Measurements from ENCODE around the gene EI24.
A peak's percentile ranks its signal among the peaks of the same experiment; 100 is the strongest.

EI24 gene

DNA sequence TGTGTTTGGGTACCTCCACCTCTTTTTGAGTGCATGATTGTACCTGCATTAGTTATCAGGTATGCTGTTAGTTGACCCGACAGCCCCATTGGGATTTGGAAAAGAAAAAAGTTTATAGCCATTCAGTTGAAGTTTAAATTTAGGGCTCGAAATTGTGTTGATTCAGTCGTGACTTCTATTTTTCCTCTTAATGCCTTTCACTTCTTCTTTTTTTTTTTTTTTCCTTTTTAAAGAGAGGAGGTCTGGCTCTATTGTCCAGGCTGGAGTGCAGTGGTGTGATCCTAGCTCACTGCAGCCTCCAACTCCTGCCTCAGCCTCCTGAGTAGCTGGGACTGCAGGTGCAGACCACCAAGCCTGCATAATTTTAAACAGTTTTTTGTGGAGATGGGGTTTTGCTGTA is 25.7 kb downstream of the EI24 start:
- no peaks in the 10 kb centered on the region for H3K27me3 Mint-ChIP-seq
- H3K9me3 Mint-ChIP-seq = no peaks in the 10 kb centered on the region
- peaks cover 50% of the 10 kb centered on the region for H3K4me1 Mint-ChIP-seq
- H3K4me3 Mint-ChIP-seq = peak overlapping the region; percentile 63
- no peak overlapping the region for H3K27ac Mint-ChIP-seq
- H3K36me3 Mint-ChIP-seq = peaks cover 16% of the 10 kb centered on the region

- no peaks in the 10 kb centered on the region for H3K27me3 Mint-ChIP-seq
- H3K27ac Mint-ChIP-seq = no peak overlapping the region
- no peaks in the 10 kb centered on the region for H3K9me3 Mint-ChIP-seq
- no peak overlapping the region for H3K4me3 Mint-ChIP-seq
- peaks cover 17% of the 10 kb centered on the region for H3K4me1 Mint-ChIP-seq
- peaks cover 24% of the 10 kb centered on the region for H3K36me3 Mint-ChIP-seq
These were observed 31.4 kb downstream of the EI24 start for GRCh38 chr11:125600663-125601062.

- Mint-ChIP-seq H3K27ac (no peak overlapping the region), H3K9me3 (no peaks in the 10 kb centered on the region), H3K4me1 (peaks cover 4% of the 10 kb centered on the region), H3K36me3 (peaks cover 24% of the 10 kb centered on the region), H3K4me3 (no peak overlapping the region), H3K27me3 (no peaks in the 10 kb centered on the region)
These were observed 33.9 kb downstream of the EI24 start for GRCh38 chr11:125603207-125603606.

GRCh38 chr11:125605417-125605816 is 36.1 kb downstream of the EI24 start:
- no peaks in the 10 kb centered on the region for H3K9me3 Mint-ChIP-seq
- no peak overlapping the region for H3K4me3 Mint-ChIP-seq
- H3K27me3 Mint-ChIP-seq = no peaks in the 10 kb centered on the region
- no peak overlapping the region for H3K27ac Mint-ChIP-seq
- peaks cover 33% of the 10 kb centered on the region for H3K36me3 Mint-ChIP-seq
- H3K4me1 Mint-ChIP-seq = peaks cover 4% of the 10 kb centered on the region

DNA sequence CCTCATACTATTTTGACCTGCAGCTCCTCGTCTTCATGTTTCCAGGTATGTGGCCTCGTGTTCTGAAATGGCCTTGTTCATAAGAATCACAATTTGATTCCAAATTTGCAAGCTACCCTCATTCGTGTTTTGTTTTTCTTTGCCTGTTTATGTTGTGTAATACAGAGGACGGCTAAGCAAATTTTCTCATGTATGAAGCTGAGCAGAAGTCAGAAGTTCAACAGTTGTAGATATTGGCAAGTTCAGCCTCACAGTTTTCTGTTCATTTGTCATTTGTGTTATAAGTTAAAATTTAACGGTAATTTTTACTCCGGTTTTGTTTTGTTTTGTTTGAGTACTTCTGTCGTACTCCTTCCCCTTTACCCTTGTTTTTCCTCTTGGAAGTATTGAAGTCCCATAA is 40.3 kb downstream of the EI24 start:
- Mint-ChIP-seq H3K27ac (no peak overlapping the region), H3K27me3 (no peaks in the 10 kb centered on the region), H3K4me1 (no peaks in the 10 kb centered on the region), H3K9me3 (no peaks in the 10 kb centered on the region), H3K36me3 (peaks cover 43% of the 10 kb centered on the region), H3K4me3 (no peak overlapping the region)

DNA sequence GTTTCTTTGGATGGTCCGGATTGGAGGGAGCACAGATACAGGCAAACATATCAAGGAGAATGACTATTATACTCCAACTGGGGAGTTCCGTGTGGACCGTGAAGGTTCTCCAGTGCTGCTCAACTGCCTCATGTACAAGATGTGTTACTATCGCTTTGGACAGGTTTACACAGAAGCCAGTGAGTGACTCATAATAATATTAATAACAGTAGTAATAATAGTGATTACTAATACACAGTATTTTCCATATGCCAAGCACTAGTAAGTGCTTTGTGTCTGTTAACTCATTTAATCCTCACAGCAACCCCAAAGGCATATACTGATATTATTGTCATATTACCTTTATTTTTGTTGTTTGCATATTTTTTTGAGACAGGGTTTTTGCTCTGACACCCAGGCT is 49.1 kb downstream of the EI24 start:
- no peaks in the 10 kb centered on the region for H3K4me1 Mint-ChIP-seq
- peaks cover 12% of the 10 kb centered on the region for H3K36me3 Mint-ChIP-seq
- no peak overlapping the region for H3K27ac Mint-ChIP-seq
- no peaks in the 10 kb centered on the region for H3K9me3 Mint-ChIP-seq
- no peaks in the 10 kb centered on the region for H3K27me3 Mint-ChIP-seq
- no peak overlapping the region for H3K4me3 Mint-ChIP-seq

- peaks cover 15% of the 10 kb centered on the region for H3K4me1 Mint-ChIP-seq
- peaks cover 2% of the 10 kb centered on the region for H3K36me3 Mint-ChIP-seq
- H3K9me3 Mint-ChIP-seq = no peaks in the 10 kb centered on the region
- H3K27ac Mint-ChIP-seq = no peak overlapping the region
- H3K4me3 Mint-ChIP-seq = no peak overlapping the region
- H3K27me3 Mint-ChIP-seq = no peaks in the 10 kb centered on the region
These were observed 52.7 kb downstream of the EI24 start for GRCh38 chr11:125621995-125622394.

DNA sequence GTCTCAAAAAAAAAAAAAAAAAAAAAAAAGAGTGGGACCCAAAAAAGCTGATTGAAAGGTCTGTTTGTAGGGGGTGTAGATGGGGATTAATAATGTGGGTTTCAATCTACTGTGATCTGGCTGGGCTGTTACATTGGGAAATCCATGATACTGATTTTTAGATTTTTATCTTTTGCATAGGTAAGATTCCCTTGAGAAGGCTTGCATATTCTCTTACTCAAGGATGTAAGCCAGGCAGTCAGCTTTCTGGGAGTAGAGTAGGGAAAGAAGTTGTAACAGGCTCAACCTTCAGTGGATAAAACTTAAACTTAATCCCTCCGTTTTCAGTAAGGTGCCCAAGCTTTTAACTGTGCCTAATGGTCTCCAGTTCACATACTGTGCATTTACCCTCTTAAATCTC is 53.8 kb downstream of the EI24 start:
- Mint-ChIP-seq H3K9me3 (no peaks in the 10 kb centered on the region), H3K27ac (peak overlapping the region; percentile 76), H3K36me3 (peaks cover 6% of the 10 kb centered on the region), H3K4me1 (peaks cover 20% of the 10 kb centered on the region), H3K27me3 (no peaks in the 10 kb centered on the region), H3K4me3 (no peak overlapping the region)

DNA sequence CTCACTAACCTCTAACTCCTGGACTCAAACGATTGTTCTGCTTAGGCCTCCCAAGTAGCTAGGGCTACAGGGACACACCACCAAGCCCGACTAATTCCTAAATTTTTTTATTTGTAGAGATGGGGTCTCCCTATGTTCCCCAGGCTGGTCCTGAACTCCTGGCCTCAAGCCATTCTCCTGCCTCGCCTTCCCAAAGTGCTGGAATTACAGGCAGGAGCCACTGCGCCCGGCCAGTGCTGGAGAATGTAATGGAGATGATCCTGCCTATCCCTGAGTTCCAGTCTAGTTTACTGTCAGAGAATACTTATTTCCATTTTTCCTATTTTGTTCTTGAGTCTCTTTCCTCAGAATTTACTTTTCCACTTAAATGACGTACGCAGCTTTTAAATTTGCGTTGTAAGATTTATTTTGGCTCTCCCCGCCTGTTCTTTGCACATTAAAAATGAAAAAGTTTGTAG is 55.5 kb downstream of the EI24 start, which contains the start of gene CHEK1:
TSS of gene CHEK1 (plus strand) at position 408 of the 458 bp plus-strand sequence. CDS start 1,606 bp downstream, outside the sequence.
- Mint-ChIP-seq H3K4me3 (peak within 1 kb of the TSS; percentile 95), H3K9me3 (no peaks in the 10 kb centered on the region), H3K36me3 (peaks cover 6% of the 10 kb centered on the region), H3K27me3 (no peaks in the 10 kb centered on the region), H3K4me1 (peaks cover 20% of the 10 kb centered on the region), H3K27ac (peak within 1 kb of the TSS; percentile 97)

- no peaks in the 10 kb centered on the region for H3K9me3 Mint-ChIP-seq
- H3K27me3 Mint-ChIP-seq = no peaks in the 10 kb centered on the region
- peaks cover 6% of the 10 kb centered on the region for H3K36me3 Mint-ChIP-seq
- peaks cover 20% of the 10 kb centered on the region for H3K4me1 Mint-ChIP-seq
- H3K4me3 Mint-ChIP-seq = peak overlapping the region; percentile 95
- peak overlapping the region; percentile 97 for H3K27ac Mint-ChIP-seq
These were observed 56.0 kb downstream of the EI24 start for GRCh38 chr11:125625225-125625629.

DNA sequence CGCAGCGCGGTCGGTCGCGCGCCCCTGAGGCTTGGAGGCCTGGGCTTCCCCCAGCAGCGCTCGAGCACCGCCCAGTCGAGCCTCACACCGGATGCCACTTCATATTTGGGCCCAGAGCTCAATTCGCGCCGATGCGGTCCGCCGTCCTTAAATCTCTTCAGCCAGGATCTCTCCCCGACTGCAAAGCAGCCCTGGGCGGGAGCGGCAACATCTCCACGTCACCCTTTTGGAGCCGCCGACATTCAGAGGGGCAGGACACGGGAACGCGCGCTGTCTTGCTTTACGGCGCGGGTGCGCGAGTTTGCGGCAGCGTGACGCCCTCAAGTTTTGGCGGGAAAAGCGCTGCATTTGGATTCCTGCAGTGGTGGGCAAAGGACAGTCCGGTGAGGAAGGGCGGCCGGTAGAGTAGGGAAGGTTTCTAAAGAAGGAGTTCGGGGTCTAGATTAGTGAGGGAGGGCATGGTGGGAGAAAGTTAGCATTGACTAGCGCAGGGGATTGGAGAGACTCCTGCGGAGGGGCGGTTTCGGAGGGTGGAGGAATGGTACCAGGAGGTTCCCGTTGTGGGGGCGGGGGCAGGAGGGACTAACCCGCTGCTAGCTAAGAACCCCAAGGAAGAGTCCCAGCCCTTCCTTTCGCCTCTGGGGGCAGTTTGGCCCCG is 56.5 kb downstream of the EI24 start:
- H3K27ac Mint-ChIP-seq = peak overlapping the region; percentile 97
- H3K4me3 Mint-ChIP-seq = peak overlapping the region; percentile 95
- H3K27me3 Mint-ChIP-seq = no peaks in the 10 kb centered on the region
- no peaks in the 10 kb centered on the region for H3K9me3 Mint-ChIP-seq
- peaks cover 6% of the 10 kb centered on the region for H3K36me3 Mint-ChIP-seq
- H3K4me1 Mint-ChIP-seq = peaks cover 20% of the 10 kb centered on the region

GRCh38 chr11:125626288-125626950 is 57.1 kb downstream of the EI24 start:
- Mint-ChIP-seq H3K9me3 (no peaks in the 10 kb centered on the region), H3K27ac (peak overlapping the region; percentile 97), H3K4me3 (peak overlapping the region; percentile 95), H3K36me3 (peaks cover 6% of the 10 kb centered on the region), H3K27me3 (no peaks in the 10 kb centered on the region), H3K4me1 (peaks cover 20% of the 10 kb centered on the region)

DNA sequence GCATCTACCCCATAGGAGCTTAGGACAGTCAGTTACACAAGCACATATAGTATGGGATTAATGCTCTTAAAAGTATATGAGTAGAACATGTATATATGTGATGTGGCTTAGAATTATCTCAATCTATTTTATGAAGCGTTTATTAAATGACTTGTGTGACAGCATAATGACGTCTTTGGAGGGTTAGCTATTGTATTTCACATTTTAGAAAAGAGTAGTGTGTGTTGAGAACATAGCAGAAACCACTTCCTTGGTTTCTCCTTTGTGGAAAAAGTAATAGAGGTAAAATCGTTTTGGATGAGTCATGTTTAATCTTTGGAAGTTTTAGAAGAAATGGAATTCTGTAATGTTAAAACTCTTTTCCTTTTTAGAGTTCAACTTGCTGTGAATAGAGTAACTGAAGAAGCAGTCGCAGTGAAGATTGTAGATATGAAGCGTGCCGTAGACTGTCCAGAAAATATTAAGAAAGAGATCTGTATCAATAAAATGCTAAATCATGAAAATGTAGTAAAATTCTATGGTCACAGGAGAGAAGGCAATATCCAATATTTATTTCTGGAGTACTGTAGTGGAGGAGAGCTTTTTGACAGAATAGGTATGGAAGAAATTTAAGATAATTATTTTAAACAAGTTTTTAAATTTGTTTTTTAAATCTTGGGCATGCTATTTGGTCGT is 58.1 kb downstream of the EI24 start:
- H3K36me3 Mint-ChIP-seq = peaks cover 4% of the 10 kb centered on the region
- peak overlapping the region; percentile 95 for H3K4me3 Mint-ChIP-seq
- H3K4me1 Mint-ChIP-seq = peaks cover 23% of the 10 kb centered on the region
- H3K9me3 Mint-ChIP-seq = no peaks in the 10 kb centered on the region
- no peaks in the 10 kb centered on the region for H3K27me3 Mint-ChIP-seq
- H3K27ac Mint-ChIP-seq = no peak overlapping the region
